RWPE2 (cell line): ENCODE results near the gene PRLR.
A peak's percentile ranks its signal among the peaks of the same experiment; 100 is the strongest.

Experiments used
- ATAC-seq: fragments of 200-7000 bp; cut with Tn5 transposase; 3 replicates; pipeline ENCODE4 v1.9.1; 2021; ENCODE audit warnings: low read depth
- DNase-seq: peaks from one replicate; pipeline ENCODE4 v3.0.0-alpha.2; 2020; ENCODE audit warnings: low spot score
- H3K27ac ChIP-seq: fragments of 450-650 bp; 2 replicates; pipeline ENCODE4 v1.5.1; 2017; ENCODE audit warnings: mild to moderate bottlenecking; ENCODE audit not compliant: poor library complexity, severe bottlenecking
- H3K27me3 ChIP-seq: fragments of 250-450 bp; sonication (Bioruptor Pico); 2 replicates; pipeline ENCODE4 v1.5.1; 2021; ENCODE audit warnings: mild to moderate bottlenecking, moderate library complexity; ENCODE audit not compliant: insufficient read depth, poor library complexity, severe bottlenecking
- H3K36me3 ChIP-seq: fragments of 250-450 bp; sonication (Bioruptor Pico); 2 replicates; pipeline ENCODE4 v1.5.1; 2020; ENCODE audit warnings: low read depth, mild to moderate bottlenecking, moderate library complexity
- H3K4me1 ChIP-seq: fragments of 250-450 bp; sonication (Bioruptor Pico); 2 replicates; pipeline ENCODE4 v1.5.1; 2021; ENCODE audit warnings: mild to moderate bottlenecking, moderate library complexity; ENCODE audit not compliant: insufficient read depth, poor library complexity, severe bottlenecking
- H3K4me3 ChIP-seq: fragments of 250-450 bp; sonication (Bioruptor Pico); 2 replicates; pipeline ENCODE4 v1.5.1; 2021; ENCODE audit warnings: mild to moderate bottlenecking, moderate library complexity; ENCODE audit not compliant: severe bottlenecking
- H3K9me3 ChIP-seq: fragments of 250-450 bp; sonication (Bioruptor Pico); 2 replicates; pipeline ENCODE4 v1.5.1; 2021; ENCODE audit warnings: mild to moderate bottlenecking, moderate library complexity; ENCODE audit not compliant: severe bottlenecking
- CTCF ChIP-seq: fragments of 450-650 bp; IDR thresholded peaks from one replicate; pipeline ENCODE4 v1.5.1; 2017; ENCODE audit warnings: mild to moderate bottlenecking, moderate library complexity; ENCODE audit not compliant: poor library complexity, severe bottlenecking

PRLR gene

DNA sequence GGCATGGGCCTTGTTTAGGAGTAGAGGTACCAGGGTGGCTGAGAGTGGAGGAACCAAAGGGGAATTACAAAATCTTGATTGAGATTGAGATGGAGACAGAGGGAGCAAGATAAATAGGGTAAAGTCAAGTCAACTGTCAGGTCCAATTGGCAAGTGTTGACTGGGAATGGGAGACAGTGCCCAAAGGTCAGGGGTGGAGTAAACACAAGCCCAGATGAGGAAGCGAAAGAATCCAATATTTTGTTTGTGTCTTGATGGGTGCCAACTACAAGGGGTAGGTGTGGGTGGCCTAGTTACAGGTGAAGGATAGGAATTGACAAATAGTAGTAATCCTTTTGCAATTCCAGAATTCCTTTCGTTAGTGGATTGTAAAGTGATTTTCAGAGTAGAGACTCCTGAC is 107.5 kb downstream of the PRLR start:
- Histone ChIP-seq H3K9me3 (no peaks in the 10 kb centered on the region), H3K36me3 (no peaks in the 10 kb centered on the region), H3K27me3 (no peaks in the 10 kb centered on the region), H3K27ac (no peak overlapping the region), H3K4me3 (no peak overlapping the region), H3K4me1 (no peaks in the 10 kb centered on the region)
- DNase-seq (no peak), ATAC-seq (no peak)
- no peak for TF ChIP-seq CTCF

DNA sequence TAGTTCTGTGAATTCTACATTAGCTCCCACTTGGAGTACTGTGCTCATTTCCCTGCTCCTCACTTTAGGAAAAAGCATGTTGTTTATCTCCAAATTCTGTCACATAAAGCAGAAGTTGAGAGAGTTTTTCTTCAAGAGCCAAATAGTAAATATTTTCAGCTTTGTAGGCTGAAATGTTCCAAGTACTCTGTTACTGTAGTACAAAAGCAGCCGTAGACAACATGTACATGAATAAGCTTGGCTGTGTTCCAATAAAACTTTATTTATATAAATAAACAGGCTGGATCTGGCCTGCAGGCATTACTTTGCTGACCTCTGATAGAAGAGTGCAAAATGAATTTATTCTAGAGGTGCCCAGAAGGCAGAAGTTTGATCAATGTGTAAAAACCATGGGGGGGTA is 109.6 kb downstream of the PRLR start:
- Histone ChIP-seq H3K36me3 (no peaks in the 10 kb centered on the region), H3K27ac (no peak overlapping the region), H3K4me3 (no peak overlapping the region), H3K4me1 (no peaks in the 10 kb centered on the region), H3K27me3 (no peaks in the 10 kb centered on the region), H3K9me3 (no peaks in the 10 kb centered on the region)
- ATAC-seq (no peak), DNase-seq (no peak)
- TF ChIP-seq CTCF: no peak

GRCh38 chr5:35117967-35118366 is 112.3 kb downstream of the PRLR start:
- DNase-seq: no peak
- ATAC-seq: peak; percentile 88

DNA sequence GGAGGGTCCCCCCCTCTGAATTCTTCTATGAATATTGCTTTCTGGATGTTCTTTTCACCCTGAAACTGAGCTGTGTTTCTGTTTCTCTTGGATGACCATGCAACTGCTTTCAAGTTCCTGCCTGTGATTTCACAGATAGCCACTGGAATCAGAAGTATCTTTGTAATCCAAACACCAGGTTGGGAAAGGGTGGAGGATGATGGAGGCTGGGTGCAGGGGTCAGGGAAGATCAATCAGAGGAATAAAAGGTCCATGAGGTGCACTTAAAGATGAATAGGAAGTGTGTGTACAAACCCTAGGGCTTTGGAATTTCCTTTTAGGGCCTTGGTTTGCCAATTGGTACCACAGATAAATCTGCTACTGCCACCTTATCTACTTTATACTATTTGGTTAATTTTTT is 114.4 kb downstream of the PRLR start:
- ATAC-seq: no peak
- no peak for TF ChIP-seq CTCF
- H3K27ac ChIP-seq: no peak overlapping the region

More at GRCh38 chr5:35117967-35118366, 112.3 kb downstream of the PRLR start:
- no peak for TF ChIP-seq CTCF
- Histone ChIP-seq H3K4me1 (no peaks in the 10 kb centered on the region), H3K4me3 (no peak overlapping the region), H3K36me3 (no peaks in the 10 kb centered on the region), H3K9me3 (no peaks in the 10 kb centered on the region), H3K27me3 (no peaks in the 10 kb centered on the region), H3K27ac (no peak overlapping the region)

DNA sequence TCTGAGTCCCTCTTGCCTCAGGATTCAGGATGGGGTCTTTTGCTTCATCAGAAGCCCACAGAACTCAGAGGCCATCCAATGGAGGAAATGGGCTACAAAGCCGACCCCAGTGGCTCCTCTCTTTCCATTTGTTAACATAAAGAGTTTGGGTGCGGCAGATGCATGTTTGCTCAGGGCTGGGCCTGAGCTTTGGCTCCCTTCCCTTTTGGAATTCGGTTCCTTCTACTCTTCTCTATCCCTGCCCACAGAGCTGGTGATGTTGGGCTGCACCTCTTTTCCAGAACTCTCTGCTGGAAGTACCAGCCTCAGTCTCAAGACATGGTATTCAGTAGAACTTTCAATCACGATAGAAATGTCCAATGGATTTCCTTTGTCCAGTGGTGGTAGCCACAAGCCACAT is 115.6 kb downstream of the PRLR start:
- H3K4me3 ChIP-seq: no peak overlapping the region
- H3K4me1 ChIP-seq: no peaks in the 10 kb centered on the region
- peaks cover 13% of the 10 kb centered on the region for H3K27me3 ChIP-seq
- no peak for DNase-seq
- TF ChIP-seq CTCF: no peak
- ATAC-seq: no peak
- no peaks in the 10 kb centered on the region for H3K36me3 ChIP-seq
- H3K9me3 ChIP-seq: no peaks in the 10 kb centered on the region
- no peak overlapping the region for H3K27ac ChIP-seq

More for the DNA sequence above, 114.4 kb downstream of the PRLR start:
- no peak for DNase-seq
- Histone ChIP-seq H3K4me3 (no peak overlapping the region), H3K36me3 (no peaks in the 10 kb centered on the region), H3K27me3 (peaks cover 13% of the 10 kb centered on the region), H3K9me3 (no peaks in the 10 kb centered on the region), H3K4me1 (no peaks in the 10 kb centered on the region)
